BLaER1 (cell line): ENCODE results near the gene IKZF2.

Source experiments
- H3K27ac ChIP-seq: shearing (Covaris generic); formaldehyde crosslinking; 2 replicates; pipeline ENCODE4 v1.8.1; 2022
- H3K27me3 ChIP-seq: shearing (Covaris generic); formaldehyde crosslinking; 2 replicates; pipeline ENCODE4 v1.8.1; 2022
- H3K36me3 ChIP-seq: shearing (Covaris generic); formaldehyde crosslinking; 2 replicates; pipeline ENCODE4 v1.8.1; 2022
- H3K4me1 ChIP-seq: shearing (Covaris generic); formaldehyde crosslinking; 2 replicates; pipeline ENCODE4 v1.8.1; 2022
- H3K4me2 ChIP-seq: shearing (Covaris generic); formaldehyde crosslinking; 2 replicates; pipeline ENCODE4 v1.8.1; 2022
- H3K4me3 ChIP-seq: shearing (Covaris generic); formaldehyde crosslinking; 2 replicates; pipeline ENCODE4 v1.8.1; 2022
- H3K9ac ChIP-seq: shearing (Covaris generic); formaldehyde crosslinking; 2 replicates; pipeline ENCODE4 v1.8.1; 2022
- H3K9me3 ChIP-seq: shearing (Covaris generic); formaldehyde crosslinking; 2 replicates; pipeline ENCODE4 v1.8.1; 2022
- H4K20me1 ChIP-seq: shearing (Covaris generic); formaldehyde crosslinking; 2 replicates; pipeline ENCODE4 v1.8.1; 2022
- Cebpa-rat ChIP-seq: shearing (Covaris generic); IDR thresholded peaks from 2 replicates; pipeline ENCODE4 v1.8.1; 2022

IKZF2 gene

DNA sequence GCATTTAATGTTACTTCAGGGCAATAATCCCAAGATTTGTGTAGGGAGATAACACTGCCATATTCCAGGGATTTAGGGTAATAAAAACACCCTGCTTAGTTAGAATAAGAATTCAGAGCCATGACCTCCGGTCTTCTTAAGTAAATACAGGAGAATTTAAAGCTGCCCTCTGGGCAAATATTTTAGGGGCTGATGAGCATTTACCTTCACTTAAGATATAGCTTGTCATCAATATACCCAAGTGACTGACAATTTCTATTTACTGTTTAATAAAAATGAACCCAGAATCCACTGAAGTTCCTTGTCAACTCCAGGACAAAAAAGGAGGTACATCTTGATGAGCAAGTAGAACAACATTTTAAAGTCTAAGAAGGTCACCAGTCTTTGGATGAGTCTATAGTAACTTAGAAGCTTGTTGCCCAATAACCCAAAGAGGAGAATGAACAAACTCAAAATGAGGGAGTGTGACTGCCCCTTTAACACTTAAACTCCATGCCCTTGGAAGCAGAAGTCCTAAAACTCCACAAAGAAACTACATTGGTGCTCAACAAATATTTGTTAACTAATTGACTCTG is 24.3 kb upstream of the IKZF2 start:
- Histone ChIP-seq H3K9me3 (peaks cover 6% of the 10 kb centered on the region; the same call in 1 of the 2 replicates), H3K9ac (no peak overlapping the region), H3K27me3 (no peaks in the 10 kb centered on the region), H3K4me3 (no peak overlapping the region), H3K27ac (no peak overlapping the region), H3K36me3 (no peaks in the 10 kb centered on the region), H3K4me2 (no peak overlapping the region), H4K20me1 (no peaks in the 10 kb centered on the region), H3K4me1 (peaks cover 11% of the 10 kb centered on the region)
- no peak for TF ChIP-seq Cebpa-rat

DNA sequence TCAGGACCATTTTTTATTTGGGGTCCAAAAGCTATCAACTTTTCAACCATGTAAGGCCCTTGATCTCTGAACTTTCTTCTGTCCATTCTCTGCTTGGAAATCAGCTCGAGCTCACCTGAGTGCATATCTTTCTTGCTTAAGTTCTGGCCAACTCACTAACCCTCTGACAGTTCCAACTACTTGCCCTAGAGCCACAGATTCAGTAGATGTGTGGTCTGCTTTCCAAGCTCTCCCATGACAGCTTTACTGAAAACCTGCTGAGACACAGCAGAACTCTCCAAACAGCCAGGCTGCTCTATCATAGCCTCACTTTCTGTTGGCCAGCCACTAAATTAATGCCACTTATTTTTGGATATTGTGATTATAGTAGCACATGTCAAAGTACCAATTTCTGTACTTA is 21.2 kb upstream of the IKZF2 start:
- no peak overlapping the region for H3K9ac ChIP-seq
- H4K20me1 ChIP-seq: no peaks in the 10 kb centered on the region
- H3K27ac ChIP-seq: no peak overlapping the region
- no peaks in the 10 kb centered on the region for H3K27me3 ChIP-seq
- H3K36me3 ChIP-seq: no peaks in the 10 kb centered on the region
- H3K4me2 ChIP-seq: no peak overlapping the region
- H3K4me3 ChIP-seq: no peak overlapping the region
- H3K4me1 ChIP-seq: peaks cover 11% of the 10 kb centered on the region
- no peak for TF ChIP-seq Cebpa-rat
- H3K9me3 ChIP-seq: peaks cover 10% of the 10 kb centered on the region; the same call in 1 of the 2 replicates

DNA sequence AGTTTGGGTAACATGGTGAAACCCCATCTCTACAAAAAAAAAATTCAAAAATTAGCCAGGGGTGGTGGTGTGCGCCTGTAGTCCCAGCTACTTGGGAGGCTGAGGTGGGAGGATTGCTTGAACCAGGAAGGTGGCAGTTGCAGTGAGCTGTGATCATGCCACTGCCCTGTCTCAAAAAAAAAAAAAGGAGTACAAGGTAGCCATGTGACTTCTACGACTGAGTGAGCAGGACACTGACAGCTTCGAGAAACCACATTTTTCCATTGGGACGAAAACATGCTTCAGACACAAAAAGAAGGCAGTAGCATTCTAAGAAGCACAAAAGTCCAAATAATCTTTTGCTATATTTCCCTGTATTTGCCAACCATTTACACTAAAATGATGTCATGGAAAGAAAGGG is 19.7 kb upstream of the IKZF2 start:
- Histone ChIP-seq H3K4me3 (no peak overlapping the region), H3K9ac (no peak overlapping the region), H3K27ac (no peak overlapping the region), H4K20me1 (no peaks in the 10 kb centered on the region), H3K4me2 (peak overlapping the region; percentile 18; the same call in 1 of the 2 replicates), H3K4me1 (peaks cover 11% of the 10 kb centered on the region), H3K27me3 (no peaks in the 10 kb centered on the region), H3K36me3 (no peaks in the 10 kb centered on the region), H3K9me3 (peaks cover 10% of the 10 kb centered on the region; the same call in 1 of the 2 replicates)
- TF ChIP-seq Cebpa-rat: no peak

DNA sequence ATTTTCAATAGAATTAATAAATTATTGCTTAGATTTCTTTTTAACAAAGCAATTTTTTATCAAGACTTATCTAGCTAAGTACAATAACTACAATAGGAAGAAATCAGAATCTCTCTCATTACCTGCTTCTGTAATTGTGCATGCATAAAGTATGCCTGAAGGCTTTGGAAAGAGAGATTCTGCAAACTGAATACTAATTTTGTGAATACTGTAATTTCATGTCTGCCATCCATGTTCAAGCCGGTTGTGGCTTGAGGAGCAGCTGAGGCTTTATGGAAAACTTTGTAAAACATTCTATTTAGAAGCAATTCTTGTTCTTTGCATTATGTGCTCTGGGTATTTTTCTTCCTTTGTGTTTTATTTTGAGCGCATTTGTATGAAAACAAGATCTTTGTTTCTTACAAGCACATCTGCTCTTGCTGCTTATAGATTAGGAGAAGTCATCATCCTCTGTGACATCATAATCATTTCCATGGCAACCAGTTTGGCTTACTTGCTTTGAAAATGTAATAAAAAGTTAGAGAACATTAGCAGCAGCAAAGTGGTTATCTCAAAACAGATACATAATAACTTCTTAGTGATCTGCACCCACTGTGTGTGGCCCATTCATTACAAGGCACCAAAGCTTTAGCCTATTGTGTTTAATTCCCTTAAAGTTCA is 16.0 kb upstream of the IKZF2 start:
- Histone ChIP-seq H3K27me3 (no peaks in the 10 kb centered on the region), H3K9me3 (peaks cover 10% of the 10 kb centered on the region; the same call in 1 of the 2 replicates), H3K9ac (no peak overlapping the region), H3K4me1 (peaks cover 7% of the 10 kb centered on the region), H3K4me3 (no peak overlapping the region), H4K20me1 (no peaks in the 10 kb centered on the region), H3K4me2 (no peak overlapping the region), H3K27ac (no peak overlapping the region), H3K36me3 (no peaks in the 10 kb centered on the region)
- no peak for TF ChIP-seq Cebpa-rat

DNA sequence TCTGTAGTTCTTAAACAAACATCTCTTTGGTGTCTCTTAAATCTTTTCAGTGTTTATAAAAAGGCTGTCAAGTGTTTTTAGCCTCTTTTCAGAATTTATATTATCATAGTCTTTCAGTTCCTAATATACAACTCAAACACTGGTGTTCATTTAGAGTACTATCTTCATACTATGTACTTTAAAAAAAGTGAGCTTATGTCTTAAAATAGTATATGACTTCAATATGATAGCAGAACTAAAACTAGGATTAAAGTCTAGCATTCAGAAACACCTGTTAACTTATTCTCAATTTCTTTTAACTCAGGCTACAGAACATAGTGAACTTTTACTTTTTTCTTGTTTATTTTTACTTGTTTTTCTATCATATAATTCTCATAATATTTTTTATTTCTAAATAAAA is 14.7 kb upstream of the IKZF2 start:
- Histone ChIP-seq H3K9ac (no peak overlapping the region), H3K4me1 (peaks cover 3% of the 10 kb centered on the region), H3K27me3 (no peaks in the 10 kb centered on the region), H3K4me3 (no peak overlapping the region), H3K27ac (no peak overlapping the region), H3K9me3 (peaks cover 7% of the 10 kb centered on the region; the same call in 1 of the 2 replicates), H4K20me1 (no peaks in the 10 kb centered on the region), H3K4me2 (no peak overlapping the region), H3K36me3 (no peaks in the 10 kb centered on the region)
- TF ChIP-seq Cebpa-rat: no peak

DNA sequence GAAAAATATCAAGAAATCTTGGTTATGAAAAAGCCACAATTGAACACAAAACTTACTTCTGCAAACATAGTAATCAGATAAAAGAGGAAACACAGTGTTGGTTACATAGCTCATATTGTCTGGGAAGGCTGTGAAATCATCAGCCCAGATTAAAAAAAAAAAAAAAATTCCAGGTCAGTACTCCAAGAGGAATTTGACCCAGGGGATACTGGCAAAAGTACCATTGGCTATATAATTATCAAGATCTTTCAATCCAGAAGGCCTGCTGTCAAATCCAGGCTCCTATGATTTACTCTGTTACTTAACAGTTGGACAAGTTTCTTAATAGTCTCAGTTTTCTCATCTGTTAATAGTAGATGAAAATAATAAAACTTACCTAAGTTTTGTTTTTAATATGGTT is 12.9 kb upstream of the IKZF2 start:
- Histone ChIP-seq H3K4me2 (no peak overlapping the region), H4K20me1 (no peaks in the 10 kb centered on the region), H3K9ac (no peak overlapping the region), H3K9me3 (no peaks in the 10 kb centered on the region), H3K4me3 (no peak overlapping the region), H3K36me3 (no peaks in the 10 kb centered on the region), H3K27ac (no peak overlapping the region), H3K27me3 (no peaks in the 10 kb centered on the region), H3K4me1 (no peaks in the 10 kb centered on the region)
- TF ChIP-seq Cebpa-rat: no peak

DNA sequence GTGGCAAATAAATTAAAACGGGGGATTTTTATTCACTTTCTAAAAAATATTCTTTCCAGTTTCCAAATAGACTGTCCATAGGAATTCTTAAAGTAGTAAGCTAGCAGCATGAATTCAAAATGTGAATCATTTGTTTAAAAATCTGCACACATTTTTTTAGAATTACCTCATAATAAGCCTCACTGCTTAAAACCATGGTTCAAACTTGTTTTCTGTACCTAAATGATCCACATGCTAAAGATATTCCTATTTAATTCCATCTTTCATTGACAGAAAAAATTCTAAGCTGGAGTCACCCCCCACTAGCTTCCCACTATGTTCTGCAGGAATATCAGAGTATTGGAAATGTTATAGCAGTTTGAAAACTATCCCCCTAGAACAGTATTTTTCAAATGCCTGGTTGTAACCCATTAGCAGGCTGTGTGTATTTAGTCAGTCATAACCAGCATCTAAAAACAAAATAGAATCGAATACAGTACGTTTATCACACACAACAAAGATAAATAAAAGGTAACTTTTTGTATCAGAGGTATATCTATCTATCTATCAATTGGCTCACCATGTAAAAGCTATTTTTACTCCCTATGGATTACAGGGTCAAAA is 11.2 kb upstream of the IKZF2 start:
- H3K36me3 ChIP-seq: no peaks in the 10 kb centered on the region
- H3K27ac ChIP-seq: no peak overlapping the region

DNA sequence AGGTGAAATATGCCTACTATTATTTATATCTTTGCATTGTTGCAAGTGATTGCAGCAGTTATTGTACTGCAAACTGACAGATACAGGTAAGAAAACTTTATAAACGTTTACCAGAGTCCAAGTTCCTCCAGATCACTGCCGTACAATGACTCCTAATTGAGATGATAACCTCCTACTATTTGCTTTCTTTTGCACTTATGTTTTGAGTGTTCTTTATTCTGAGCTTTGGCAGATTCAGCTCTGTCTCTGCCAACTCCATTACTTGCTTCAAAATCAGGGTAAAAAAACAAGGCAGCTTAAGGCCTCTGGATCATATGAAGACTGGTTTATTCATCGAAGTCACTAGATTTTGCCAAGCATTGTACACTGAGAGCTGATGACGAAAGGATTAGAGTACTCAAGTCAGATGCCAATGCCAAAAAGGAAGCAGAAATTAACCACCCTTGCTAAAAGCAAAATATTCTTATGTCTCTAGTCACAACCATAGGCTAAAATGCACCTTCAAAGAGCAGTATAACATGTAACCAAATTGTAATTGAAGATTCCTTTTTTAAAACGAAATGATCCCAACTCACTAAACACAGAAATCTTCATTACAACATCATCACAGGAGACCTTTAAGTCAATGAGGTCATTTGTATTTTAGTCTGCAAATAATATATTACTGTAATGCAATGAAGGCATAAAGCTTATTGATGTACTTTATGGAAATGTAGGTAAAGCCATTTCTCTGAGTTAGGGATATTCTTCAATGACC is 10.5 kb upstream of the IKZF2 start:
- no peak for TF ChIP-seq Cebpa-rat
- Histone ChIP-seq H4K20me1 (no peaks in the 10 kb centered on the region), H3K9ac (no peak overlapping the region), H3K27ac (no peak overlapping the region), H3K27me3 (no peaks in the 10 kb centered on the region), H3K4me2 (no peak overlapping the region), H3K4me1 (no peaks in the 10 kb centered on the region), H3K4me3 (no peak overlapping the region), H3K9me3 (no peaks in the 10 kb centered on the region), H3K36me3 (no peaks in the 10 kb centered on the region)

More for the DNA sequence above, 11.2 kb upstream of the IKZF2 start:
- no peak overlapping the region for H3K9ac ChIP-seq
- H3K27me3 ChIP-seq: no peaks in the 10 kb centered on the region
- no peak for TF ChIP-seq Cebpa-rat
- no peaks in the 10 kb centered on the region for H3K4me1 ChIP-seq
- no peaks in the 10 kb centered on the region for H4K20me1 ChIP-seq
- no peak overlapping the region for H3K4me3 ChIP-seq
- H3K9me3 ChIP-seq: no peaks in the 10 kb centered on the region
- no peak overlapping the region for H3K4me2 ChIP-seq

DNA sequence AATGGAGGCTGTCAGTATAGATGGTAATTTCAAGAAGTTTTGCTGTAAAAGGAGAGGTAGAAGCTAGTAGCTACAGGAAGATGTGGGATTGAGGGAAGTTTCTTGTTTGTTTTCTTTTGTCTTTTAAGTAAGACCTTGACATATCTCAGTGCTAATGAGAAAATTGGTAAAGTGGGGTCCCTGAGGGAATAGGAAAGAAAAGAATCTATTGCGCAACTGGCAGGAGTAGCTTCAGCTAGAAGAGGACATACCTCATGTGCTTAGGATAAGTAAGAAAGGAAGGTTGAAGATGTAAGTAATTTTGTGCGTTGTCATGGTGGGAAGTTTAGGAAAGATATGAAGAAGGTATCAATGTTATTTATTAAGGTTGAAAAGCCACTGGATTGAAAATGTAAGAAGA is 8.4 kb upstream of the IKZF2 start:
- H3K36me3 ChIP-seq: no peaks in the 10 kb centered on the region
- no peaks in the 10 kb centered on the region for H4K20me1 ChIP-seq
- H3K27ac ChIP-seq: no peak overlapping the region
- no peaks in the 10 kb centered on the region for H3K27me3 ChIP-seq
- no peak overlapping the region for H3K9ac ChIP-seq
- TF ChIP-seq Cebpa-rat: peak; percentile 70; the same call in 1 of the 2 replicates
- no peaks in the 10 kb centered on the region for H3K9me3 ChIP-seq
- no peak overlapping the region for H3K4me3 ChIP-seq
- H3K4me2 ChIP-seq: no peak overlapping the region
- no peaks in the 10 kb centered on the region for H3K4me1 ChIP-seq

DNA sequence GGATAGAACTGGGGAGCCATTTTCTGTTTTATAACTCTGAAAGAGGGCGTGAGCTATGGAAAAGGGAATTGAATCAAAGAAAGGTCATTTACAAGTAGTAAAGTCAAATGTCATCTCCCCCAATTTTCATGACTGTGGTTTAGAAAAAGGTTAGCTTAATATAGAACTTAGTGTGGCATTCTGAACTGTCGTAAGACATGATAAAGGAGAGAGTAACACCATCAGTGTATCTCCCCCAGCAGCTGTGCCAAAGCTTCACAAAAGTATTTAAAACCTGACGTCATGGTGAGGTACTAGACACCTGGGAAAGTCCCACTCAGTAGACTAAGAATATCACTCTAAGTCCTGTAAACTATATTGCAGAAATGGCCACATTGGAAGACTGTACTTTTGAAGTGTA is 5.8 kb upstream of the IKZF2 start:
- Histone ChIP-seq H3K27me3 (peaks cover 6% of the 10 kb centered on the region; the same call in 1 of the 2 replicates), H3K9ac (no peak overlapping the region), H3K4me2 (no peak overlapping the region), H4K20me1 (no peaks in the 10 kb centered on the region), H3K36me3 (no peaks in the 10 kb centered on the region), H3K4me3 (no peak overlapping the region), H3K4me1 (peaks cover 13% of the 10 kb centered on the region; the same call in 1 of the 2 replicates), H3K27ac (no peak overlapping the region), H3K9me3 (no peaks in the 10 kb centered on the region)
- no peak for TF ChIP-seq Cebpa-rat
